Measurements from ENCODE around the gene HP1BP3.

The HP1BP3 gene

GRCh38 chr1:20753589-20753988 is 33.5 kb downstream of the HP1BP3 start:
- no peak overlapping the region for H3K4me3 ChIP-seq (ENCODE audit: low read length, poor library complexity, severe bottlenecking)
- H3K79me2 ChIP-seq (ENCODE audit: insufficient read depth, low read length), result peaks cover 14% of the 10 kb centered on the region; the same call in 1 of the 2 replicates
- no peaks in the 10 kb centered on the region for H3K9me3 ChIP-seq (ENCODE audit: insufficient read depth, low read depth, low read length)
- no peak overlapping the region for H3K4me2 ChIP-seq (ENCODE audit: low read depth, low read length, poor library complexity, severe bottlenecking)
- no peaks in the 10 kb centered on the region for H3K9me2 ChIP-seq (replicated peaks; ENCODE audit: low read depth, low read length)
- H3K9ac ChIP-seq (ENCODE audit: low read depth, low read length, poor library complexity, severe bottlenecking), result no peak overlapping the region
- peaks cover 16% of the 10 kb centered on the region for H4K20me1 ChIP-seq (ENCODE audit: insufficient read depth, low read length, poor library complexity, severe bottlenecking)
- no peak overlapping the region for H2AFZ ChIP-seq (ENCODE audit: low read length)
- H3F3A ChIP-seq (ENCODE audit: low read depth), result no peaks in the 10 kb centered on the region
- H3K36me3 ChIP-seq (ENCODE audit: insufficient read depth, low read length), result peaks cover 82% of the 10 kb centered on the region
- no peaks in the 10 kb centered on the region for H3K4me1 ChIP-seq (ENCODE audit: insufficient read depth, low read length, poor library complexity, severe bottlenecking)
- no peak for TF ChIP-seq EZH2phosphoT487 (IDR thresholded peaks at IDR 0.05; ENCODE audit: borderline replicate concordance)
- TF ChIP-seq, protein P1, sequence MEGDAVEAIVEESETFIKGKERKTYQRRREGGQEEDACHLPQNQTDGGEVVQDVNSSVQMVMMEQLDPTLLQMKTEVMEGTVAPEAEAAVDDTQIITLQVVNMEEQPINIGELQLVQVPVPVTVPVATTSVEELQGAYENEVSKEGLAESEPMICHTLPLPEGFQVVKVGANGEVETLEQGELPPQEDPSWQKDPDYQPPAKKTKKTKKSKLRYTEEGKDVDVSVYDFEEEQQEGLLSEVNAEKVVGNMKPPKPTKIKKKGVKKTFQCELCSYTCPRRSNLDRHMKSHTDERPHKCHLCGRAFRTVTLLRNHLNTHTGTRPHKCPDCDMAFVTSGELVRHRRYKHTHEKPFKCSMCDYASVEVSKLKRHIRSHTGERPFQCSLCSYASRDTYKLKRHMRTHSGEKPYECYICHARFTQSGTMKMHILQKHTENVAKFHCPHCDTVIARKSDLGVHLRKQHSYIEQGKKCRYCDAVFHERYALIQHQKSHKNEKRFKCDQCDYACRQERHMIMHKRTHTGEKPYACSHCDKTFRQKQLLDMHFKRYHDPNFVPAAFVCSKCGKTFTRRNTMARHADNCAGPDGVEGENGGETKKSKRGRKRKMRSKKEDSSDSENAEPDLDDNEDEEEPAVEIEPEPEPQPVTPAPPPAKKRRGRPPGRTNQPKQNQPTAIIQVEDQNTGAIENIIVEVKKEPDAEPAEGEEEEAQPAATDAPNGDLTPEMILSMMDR (conservative IDR thresholded peaks at IDR 0.05; ENCODE audit: low read length), result no peak
- no peaks in the 10 kb centered on the region for H3K27me3 ChIP-seq (ENCODE audit: insufficient read depth, low read length, poor library complexity, severe bottlenecking)

GRCh38 chr1:20751462-20751990 is 35.6 kb downstream of the HP1BP3 start:
- TF ChIP-seq EZH2phosphoT487 (IDR thresholded peaks at IDR 0.05; ENCODE audit: borderline replicate concordance), result no peak
- TF ChIP-seq, protein P1 (conservative IDR thresholded peaks at IDR 0.05; ENCODE audit: low read length), result no peak
- no peak overlapping the region for H3K4me3 ChIP-seq (ENCODE audit: low read length, poor library complexity, severe bottlenecking)
- no peaks in the 10 kb centered on the region for H3K9me2 ChIP-seq (replicated peaks; ENCODE audit: low read depth, low read length)
- no peaks in the 10 kb centered on the region for H3F3A ChIP-seq (ENCODE audit: low read depth)
- H3K36me3 ChIP-seq (ENCODE audit: insufficient read depth, low read length), result peaks cover 84% of the 10 kb centered on the region
- H2AFZ ChIP-seq (ENCODE audit: low read length), result no peak overlapping the region
- H3K9ac ChIP-seq (ENCODE audit: low read depth, low read length, poor library complexity, severe bottlenecking), result no peak overlapping the region
- H3K4me2 ChIP-seq (ENCODE audit: low read depth, low read length, poor library complexity, severe bottlenecking), result no peak overlapping the region
- peaks cover 16% of the 10 kb centered on the region for H4K20me1 ChIP-seq (ENCODE audit: insufficient read depth, low read length, poor library complexity, severe bottlenecking)
- peaks cover 14% of the 10 kb centered on the region; the same call in 1 of the 2 replicates for H3K79me2 ChIP-seq (ENCODE audit: insufficient read depth, low read length)
- no peaks in the 10 kb centered on the region for H3K4me1 ChIP-seq (ENCODE audit: insufficient read depth, low read length, poor library complexity, severe bottlenecking)
- no peaks in the 10 kb centered on the region for H3K9me3 ChIP-seq (ENCODE audit: insufficient read depth, low read depth, low read length)
- no peaks in the 10 kb centered on the region for H3K27me3 ChIP-seq (ENCODE audit: insufficient read depth, low read length, poor library complexity, severe bottlenecking)

DNA sequence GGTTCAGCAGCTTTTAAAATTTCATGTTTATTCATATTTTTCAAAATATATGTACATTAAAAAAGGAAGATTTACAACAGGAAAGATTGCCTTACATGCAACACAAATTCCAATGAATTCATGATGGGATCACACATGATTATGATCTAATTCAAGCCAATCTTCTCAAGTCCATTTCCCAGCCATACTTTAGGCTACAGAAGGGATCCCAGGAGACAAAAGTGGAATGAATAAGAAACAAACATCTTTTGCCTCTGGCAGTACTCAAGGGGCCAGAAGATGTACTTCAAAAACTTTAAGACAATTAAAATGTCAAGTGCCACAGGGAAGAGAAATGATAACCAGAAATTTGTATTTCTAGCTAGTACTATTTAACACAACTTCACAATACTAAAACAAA is 44.4 kb downstream of the HP1BP3 start:
- no peaks in the 10 kb centered on the region for H3K4me1 ChIP-seq (ENCODE audit: insufficient read depth, low read length, poor library complexity, severe bottlenecking)
- no peak overlapping the region for H3K4me3 ChIP-seq (ENCODE audit: low read length, poor library complexity, severe bottlenecking)
- H3K27me3 ChIP-seq (ENCODE audit: insufficient read depth, low read length, poor library complexity, severe bottlenecking), result no peaks in the 10 kb centered on the region
- no peak overlapping the region for H3K4me2 ChIP-seq (ENCODE audit: low read depth, low read length, poor library complexity, severe bottlenecking)
- no peaks in the 10 kb centered on the region for H3K9me2 ChIP-seq (replicated peaks; ENCODE audit: low read depth, low read length)
- H4K20me1 ChIP-seq (ENCODE audit: insufficient read depth, low read length, poor library complexity, severe bottlenecking), result peaks cover 8% of the 10 kb centered on the region
- peaks cover 94% of the 10 kb centered on the region for H3K36me3 ChIP-seq (ENCODE audit: insufficient read depth, low read length)
- TF ChIP-seq, protein P1 (conservative IDR thresholded peaks at IDR 0.05; ENCODE audit: low read length), result no peak
- TF ChIP-seq EZH2phosphoT487 (IDR thresholded peaks at IDR 0.05; ENCODE audit: borderline replicate concordance), result no peak
- no peak overlapping the region for H3K9ac ChIP-seq (ENCODE audit: low read depth, low read length, poor library complexity, severe bottlenecking)
- H2AFZ ChIP-seq (ENCODE audit: low read length), result no peak overlapping the region
- H3K9me3 ChIP-seq (ENCODE audit: insufficient read depth, low read depth, low read length), result no peaks in the 10 kb centered on the region
- no peaks in the 10 kb centered on the region for H3F3A ChIP-seq (ENCODE audit: low read depth)
- H3K79me2 ChIP-seq (ENCODE audit: insufficient read depth, low read length), result no peaks in the 10 kb centered on the region
